Peyer's patch (tissue), 4 donors: ENCODE data around the gene ST6GALNAC1. TPM values are rescaled to one million over a fixed set of nuclear protein-coding genes. Genes with fewer than 3 reads are reported as not detected.
"Not testable (repeated sequence)": the region's sequence is repeated elsewhere in the genome, so short reads cannot be mapped to it uniquely, and the experiment has no call there.

Source experiments
- DNase-seq, 3 donors: peaks; one replicate each; pipeline ENCODE4 v3.0.0-alpha.2; 2017 to 2019
- H3K27ac ChIP-seq, 4 donors: fragments of 200-600 bp; sonication (generic); one replicate each; pipeline ENCODE4 v1.5.1; 2016 to 2019
- H3K27me3 ChIP-seq, 2 donors: fragments of 200-600 bp; sonication (generic); one replicate each; pipeline ENCODE4 v1.5.1; 2019
- H3K36me3 ChIP-seq, 3 donors: fragments of 200-600 bp; sonication (generic); one replicate each; pipeline ENCODE4 v1.5.1; 2016 to 2019
- H3K4me1 ChIP-seq, 4 donors: fragments of 200-600 bp; sonication (generic); one replicate each; pipeline ENCODE4 v1.5.1; 2016 to 2019
- H3K4me3 ChIP-seq, 4 donors: fragments of 200-600 bp; sonication (generic); 1 replicate in 3 of 4; 2 replicates in 1 of 4; pipeline ENCODE4 v1.5.1; 2016 to 2019; ENCODE audit warnings: mild to moderate bottlenecking in 1 of 4
- H3K9me3 ChIP-seq, 4 donors: fragments of 200-600 bp; sonication (generic); one replicate each; pipeline ENCODE4 v1.5.1; 2016 to 2019; ENCODE audit warnings: mild to moderate bottlenecking in 1 of 4
- POLR2A ChIP-seq, 2 donors: fragments of 450-650 bp; IDR thresholded peaks; one replicate each; pipeline ENCODE4 v1.5.1; 2017; ENCODE audit warnings: antibody characterized with exemption in 2 of 2, mild to moderate bottlenecking in 2 of 2, moderate library complexity in 2 of 2
- total RNA-seq, 4 donors: library from RNA; depleted of rRNA; stranded (reverse); fragments of >200 nt; gene quantifications; one replicate each; pipeline ENCODE4 v1.1.0, GENCODE V29; 2016
- TF ChIP-seq, protein P1 (sequence below), 6 experiments: fragments of 450-650 bp in 4 of 6; fragments of 200-600 bp in 2 of 6; sonication (generic) in 1 of 6; IDR thresholded peaks; one replicate each; pipeline ENCODE4 v1.5.1; 2017 to 2019; ENCODE audit warnings: antibody characterized with exemption in 6 of 6, mild to moderate bottlenecking in 3 of 6, moderate library complexity in 1 of 6

ST6GALNAC1 gene
- total RNA-seq, 4 donors from 2014 or later = 91.6 to 135 (median 102) TPM

GRCh38 chr17:76617838-76618237, 25.7 kb downstream of the ST6GALNAC1 start:
- no peak for TF ChIP-seq POLR2A (IDR thresholded peaks at IDR 0.05)
- TF ChIP-seq, protein P1, sequence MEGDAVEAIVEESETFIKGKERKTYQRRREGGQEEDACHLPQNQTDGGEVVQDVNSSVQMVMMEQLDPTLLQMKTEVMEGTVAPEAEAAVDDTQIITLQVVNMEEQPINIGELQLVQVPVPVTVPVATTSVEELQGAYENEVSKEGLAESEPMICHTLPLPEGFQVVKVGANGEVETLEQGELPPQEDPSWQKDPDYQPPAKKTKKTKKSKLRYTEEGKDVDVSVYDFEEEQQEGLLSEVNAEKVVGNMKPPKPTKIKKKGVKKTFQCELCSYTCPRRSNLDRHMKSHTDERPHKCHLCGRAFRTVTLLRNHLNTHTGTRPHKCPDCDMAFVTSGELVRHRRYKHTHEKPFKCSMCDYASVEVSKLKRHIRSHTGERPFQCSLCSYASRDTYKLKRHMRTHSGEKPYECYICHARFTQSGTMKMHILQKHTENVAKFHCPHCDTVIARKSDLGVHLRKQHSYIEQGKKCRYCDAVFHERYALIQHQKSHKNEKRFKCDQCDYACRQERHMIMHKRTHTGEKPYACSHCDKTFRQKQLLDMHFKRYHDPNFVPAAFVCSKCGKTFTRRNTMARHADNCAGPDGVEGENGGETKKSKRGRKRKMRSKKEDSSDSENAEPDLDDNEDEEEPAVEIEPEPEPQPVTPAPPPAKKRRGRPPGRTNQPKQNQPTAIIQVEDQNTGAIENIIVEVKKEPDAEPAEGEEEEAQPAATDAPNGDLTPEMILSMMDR (IDR thresholded peaks at IDR 0.05) = no peak
- Histone ChIP-seq H3K27me3 (no peaks in the 10 kb centered on the region), H3K4me3 (no peak overlapping the region), H3K4me1 (no peaks in the 10 kb centered on the region), H3K9me3 (peaks cover 0 to 7% (median 0%) of the 10 kb centered on the region in 4 donors), H3K36me3 (no peaks in the 10 kb centered on the region), H3K27ac (no peak overlapping the region)
- no peak for DNase-seq

DNA sequence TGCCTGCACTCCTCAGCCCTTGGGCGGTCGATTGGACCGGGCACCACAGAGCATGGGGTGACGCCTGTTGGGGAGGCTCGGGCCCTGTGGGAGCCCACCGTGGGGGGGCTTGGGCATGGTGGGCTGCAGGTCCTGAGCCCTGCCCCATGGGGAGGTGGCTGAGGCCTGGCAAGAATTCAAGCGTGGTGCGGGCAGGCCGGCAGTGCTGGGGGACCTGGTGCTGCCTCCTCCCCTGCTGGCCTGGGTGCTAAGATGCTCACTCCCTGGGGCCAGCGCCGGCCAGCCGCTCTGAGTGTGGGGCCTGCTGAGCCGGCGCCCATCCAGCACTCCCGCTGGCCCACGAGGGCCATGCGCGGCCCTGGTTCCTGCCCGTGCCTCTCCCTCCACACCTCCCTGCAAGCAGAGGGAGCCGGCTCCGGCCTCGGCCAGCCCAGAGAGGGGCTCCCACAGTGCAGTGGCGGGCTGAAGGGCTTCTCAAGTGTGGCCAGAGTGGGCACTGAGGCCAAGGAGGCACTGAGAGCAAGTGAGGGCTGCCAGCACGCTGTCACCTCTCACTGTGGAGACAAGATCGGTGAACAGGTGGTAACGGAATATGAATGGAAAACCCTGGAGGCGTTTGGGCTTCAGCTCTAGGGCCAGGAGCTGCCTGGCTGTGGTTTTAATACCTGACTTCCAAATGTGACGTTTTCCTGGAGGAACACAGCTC, 28.5 kb downstream of the ST6GALNAC1 start:
- DNase-seq = no peak
- no peak for TF ChIP-seq POLR2A (IDR thresholded peaks at IDR 0.05)
- TF ChIP-seq, protein P1 (IDR thresholded peaks at IDR 0.05) = no peak

DNA sequence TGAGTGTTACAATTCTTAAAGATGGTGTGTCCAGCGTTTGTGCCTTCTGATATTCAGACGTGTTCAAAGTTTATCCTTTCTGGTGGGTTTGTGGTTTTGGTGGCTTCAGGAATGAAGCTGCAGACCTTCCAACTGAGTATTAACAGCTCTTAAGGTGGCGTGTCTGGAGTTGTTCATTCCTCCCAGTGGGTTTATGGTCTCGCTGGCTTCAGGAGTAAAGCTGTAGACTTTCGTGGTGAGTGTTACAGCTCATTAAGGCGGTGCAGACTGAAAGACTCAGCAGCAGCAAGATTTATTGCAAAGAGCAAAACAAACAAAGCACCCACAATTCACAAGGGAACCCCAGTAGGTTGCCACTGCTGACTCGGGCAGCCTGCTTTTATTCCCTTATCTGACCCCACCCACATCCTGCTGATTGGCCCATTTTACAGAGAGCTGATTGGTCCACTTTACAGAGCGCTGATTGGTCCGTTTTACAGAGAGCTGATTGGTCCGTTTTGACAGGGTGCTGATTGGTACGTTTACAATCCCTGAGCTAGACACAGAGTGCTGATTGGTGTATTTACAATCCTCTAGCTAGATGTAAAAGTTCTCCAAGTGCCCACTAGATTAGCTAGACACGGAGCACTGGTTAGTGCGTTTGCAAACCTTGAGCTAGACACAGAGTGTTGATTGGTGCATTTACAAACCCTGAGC, 29.3 kb downstream of the ST6GALNAC1 start:
- not testable (repeated sequence) for H3K4me1 ChIP-seq, DNase-seq, H3K36me3 ChIP-seq, H3K9me3 ChIP-seq, H3K27ac ChIP-seq, H3K27me3 ChIP-seq, H3K4me3 ChIP-seq

More for the DNA sequence above, 28.5 kb downstream of the ST6GALNAC1 start:
- Histone ChIP-seq H3K9me3 (peaks cover 0 to 7% (median 0%) of the 10 kb centered on the region in 4 donors), H3K36me3 (no peaks in the 10 kb centered on the region), H3K27ac (no peak overlapping the region), H3K27me3 (no peaks in the 10 kb centered on the region), H3K4me3 (no peak overlapping the region), H3K4me1 (no peaks in the 10 kb centered on the region)

DNA sequence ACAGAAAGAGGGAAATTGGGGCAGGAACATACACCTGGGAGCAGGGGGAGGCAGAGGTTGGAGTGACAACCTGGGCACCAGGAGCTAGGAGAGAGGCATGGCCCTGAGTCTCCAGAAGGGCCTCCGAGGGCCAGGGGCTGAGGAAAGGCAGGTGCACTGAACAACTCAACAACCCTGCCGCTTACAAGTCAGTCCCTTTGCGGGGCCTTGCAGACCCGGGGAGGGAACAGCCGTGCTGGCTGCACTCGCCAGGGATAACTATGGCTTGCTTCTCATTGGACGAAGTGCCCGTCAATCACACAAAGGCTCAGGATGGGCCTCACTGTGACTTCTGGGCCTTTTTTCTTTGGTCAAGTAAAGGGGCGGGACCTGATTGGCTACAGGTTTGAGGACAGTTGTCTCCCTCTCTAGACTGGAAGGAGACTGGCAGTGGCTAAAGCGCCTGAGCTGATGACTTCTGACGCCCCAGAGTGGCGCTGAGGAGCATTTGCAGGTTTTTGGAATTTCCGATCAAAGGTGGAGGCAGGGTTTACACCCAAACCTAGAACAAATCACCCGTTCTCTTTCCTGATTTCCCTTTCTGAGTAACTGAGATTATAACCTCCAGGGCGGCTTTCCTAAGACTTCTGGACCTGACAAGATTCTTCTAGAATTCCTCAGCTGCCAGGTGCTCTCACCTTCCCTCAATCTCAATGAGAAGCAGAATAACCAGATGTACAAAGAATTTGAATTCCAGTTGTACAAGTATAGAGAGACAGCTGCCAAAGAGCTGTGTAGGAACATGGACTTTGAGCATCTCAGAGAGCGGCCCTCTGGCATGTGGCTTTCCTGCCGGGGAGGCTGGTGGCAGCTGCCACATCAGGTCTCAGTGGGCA, 30.3 kb downstream of the ST6GALNAC1 start:
- Histone ChIP-seq H3K4me1 (no peaks in the 10 kb centered on the region), H3K27ac (no peak overlapping the region), H3K36me3 (no peaks in the 10 kb centered on the region), H3K4me3 (no peak overlapping the region), H3K9me3 (peaks cover 0 to 7% (median 0%) of the 10 kb centered on the region in 4 donors), H3K27me3 (no peaks in the 10 kb centered on the region)
- no peak for TF ChIP-seq POLR2A (IDR thresholded peaks at IDR 0.05)
- no peak for DNase-seq

DNA sequence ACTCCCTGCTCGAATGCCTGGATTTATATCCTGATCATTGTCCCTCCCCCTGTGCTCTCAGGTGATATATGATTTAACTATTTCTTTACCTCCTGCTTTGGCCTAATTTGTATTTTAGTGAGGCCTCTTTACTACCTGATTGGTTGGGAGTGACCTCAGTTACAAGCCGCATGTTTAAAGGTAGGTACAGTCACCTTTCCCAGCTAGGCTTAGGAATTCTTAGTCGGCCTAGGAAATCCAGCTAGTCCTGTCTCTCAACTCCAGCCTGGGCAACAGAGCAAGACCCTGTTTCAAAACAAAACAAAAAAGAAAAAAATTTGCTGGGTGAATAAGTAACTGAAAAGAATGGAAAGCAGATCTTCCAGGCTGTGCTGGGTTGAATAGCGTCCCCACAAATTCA, 31.1 kb downstream of the ST6GALNAC1 start:
- TF ChIP-seq, protein P1 (IDR thresholded peaks at IDR 0.05) = no peak
- no peak for TF ChIP-seq POLR2A (IDR thresholded peaks at IDR 0.05)
- Histone ChIP-seq H3K36me3 (no peaks in the 10 kb centered on the region), H3K9me3 (peaks cover 0 to 7% (median 0%) of the 10 kb centered on the region in 4 donors), H3K4me1 (no peaks in the 10 kb centered on the region), H3K27ac (no peak overlapping the region), H3K4me3 (no peak overlapping the region), H3K27me3 (no peaks in the 10 kb centered on the region)
- DNase-seq = no peak

GRCh38 chr17:76611758-76612157, 31.8 kb downstream of the ST6GALNAC1 start:
- Histone ChIP-seq H3K9me3 (peaks cover 0 to 7% (median 0%) of the 10 kb centered on the region in 4 donors), H3K27me3 (no peaks in the 10 kb centered on the region), H3K36me3 (no peaks in the 10 kb centered on the region), H3K27ac (no peak overlapping the region), H3K4me3 (no peak overlapping the region), H3K4me1 (no peaks in the 10 kb centered on the region)
- TF ChIP-seq, protein P1 (IDR thresholded peaks at IDR 0.05) = no peak
- TF ChIP-seq POLR2A (IDR thresholded peaks at IDR 0.05) = no peak
- DNase-seq = no peak

DNA sequence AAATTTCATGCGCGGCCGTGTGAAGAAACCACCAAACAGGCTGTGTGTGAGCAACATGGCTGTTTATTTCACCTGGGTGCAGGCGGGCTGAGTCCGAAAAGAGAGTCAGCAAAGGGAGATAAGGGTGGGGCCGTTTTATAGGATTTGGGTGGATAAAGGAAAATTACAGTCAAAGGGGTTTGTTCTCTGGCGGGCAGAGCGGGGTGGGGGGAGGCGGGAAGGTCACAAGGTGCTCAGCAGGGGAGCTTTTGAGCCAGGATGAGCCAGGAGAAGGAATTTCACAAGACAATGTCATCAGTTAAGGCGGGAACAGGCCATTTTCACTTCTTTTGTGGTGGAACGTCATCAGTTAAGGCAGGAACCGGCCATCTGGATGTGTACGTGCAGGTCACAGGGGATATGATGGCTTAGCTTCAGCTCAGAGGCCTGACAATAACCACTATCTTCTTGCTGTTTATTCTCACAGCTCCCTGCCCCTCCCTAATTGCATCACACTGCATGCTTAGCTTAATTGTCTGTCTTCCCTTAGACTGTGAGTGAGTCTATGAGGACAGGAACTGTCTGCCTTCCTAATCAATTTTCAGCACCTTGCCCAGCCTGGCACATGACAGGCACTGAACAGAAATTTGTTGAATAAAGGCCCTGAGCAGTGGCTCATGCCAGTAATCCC, 32.3 kb downstream of the ST6GALNAC1 start:
- H3K27ac ChIP-seq, H3K9me3 ChIP-seq, H3K36me3 ChIP-seq, H3K4me1 ChIP-seq, DNase-seq, H3K27me3 ChIP-seq, H3K4me3 ChIP-seq: not testable (repeated sequence)

- H3K9me3 ChIP-seq, H3K4me3 ChIP-seq, H3K27ac ChIP-seq, DNase-seq, H3K27me3 ChIP-seq, H3K36me3 ChIP-seq, H3K4me1 ChIP-seq: not testable (repeated sequence)
Measured at GRCh38 chr17:76606685-76607084, 36.9 kb downstream of the ST6GALNAC1 start.
